ENCODE results near the gene SLC6A13. TPM values are rescaled to one million over a fixed set of nuclear protein-coding genes. Genes with fewer than 3 reads are reported as not detected.

SLC6A13 gene
- total and polyA plus RNA-seq, 2 of the 8 experiments (the other 6 are each of a cell fraction or from before 2014, with no cell fraction given), result 0.03 TPM; not detected in 1

GRCh38 chr12:240566-240965, 22.1 kb downstream of the SLC6A13 start (continued):
- TF ChIP-seq, protein P1, sequence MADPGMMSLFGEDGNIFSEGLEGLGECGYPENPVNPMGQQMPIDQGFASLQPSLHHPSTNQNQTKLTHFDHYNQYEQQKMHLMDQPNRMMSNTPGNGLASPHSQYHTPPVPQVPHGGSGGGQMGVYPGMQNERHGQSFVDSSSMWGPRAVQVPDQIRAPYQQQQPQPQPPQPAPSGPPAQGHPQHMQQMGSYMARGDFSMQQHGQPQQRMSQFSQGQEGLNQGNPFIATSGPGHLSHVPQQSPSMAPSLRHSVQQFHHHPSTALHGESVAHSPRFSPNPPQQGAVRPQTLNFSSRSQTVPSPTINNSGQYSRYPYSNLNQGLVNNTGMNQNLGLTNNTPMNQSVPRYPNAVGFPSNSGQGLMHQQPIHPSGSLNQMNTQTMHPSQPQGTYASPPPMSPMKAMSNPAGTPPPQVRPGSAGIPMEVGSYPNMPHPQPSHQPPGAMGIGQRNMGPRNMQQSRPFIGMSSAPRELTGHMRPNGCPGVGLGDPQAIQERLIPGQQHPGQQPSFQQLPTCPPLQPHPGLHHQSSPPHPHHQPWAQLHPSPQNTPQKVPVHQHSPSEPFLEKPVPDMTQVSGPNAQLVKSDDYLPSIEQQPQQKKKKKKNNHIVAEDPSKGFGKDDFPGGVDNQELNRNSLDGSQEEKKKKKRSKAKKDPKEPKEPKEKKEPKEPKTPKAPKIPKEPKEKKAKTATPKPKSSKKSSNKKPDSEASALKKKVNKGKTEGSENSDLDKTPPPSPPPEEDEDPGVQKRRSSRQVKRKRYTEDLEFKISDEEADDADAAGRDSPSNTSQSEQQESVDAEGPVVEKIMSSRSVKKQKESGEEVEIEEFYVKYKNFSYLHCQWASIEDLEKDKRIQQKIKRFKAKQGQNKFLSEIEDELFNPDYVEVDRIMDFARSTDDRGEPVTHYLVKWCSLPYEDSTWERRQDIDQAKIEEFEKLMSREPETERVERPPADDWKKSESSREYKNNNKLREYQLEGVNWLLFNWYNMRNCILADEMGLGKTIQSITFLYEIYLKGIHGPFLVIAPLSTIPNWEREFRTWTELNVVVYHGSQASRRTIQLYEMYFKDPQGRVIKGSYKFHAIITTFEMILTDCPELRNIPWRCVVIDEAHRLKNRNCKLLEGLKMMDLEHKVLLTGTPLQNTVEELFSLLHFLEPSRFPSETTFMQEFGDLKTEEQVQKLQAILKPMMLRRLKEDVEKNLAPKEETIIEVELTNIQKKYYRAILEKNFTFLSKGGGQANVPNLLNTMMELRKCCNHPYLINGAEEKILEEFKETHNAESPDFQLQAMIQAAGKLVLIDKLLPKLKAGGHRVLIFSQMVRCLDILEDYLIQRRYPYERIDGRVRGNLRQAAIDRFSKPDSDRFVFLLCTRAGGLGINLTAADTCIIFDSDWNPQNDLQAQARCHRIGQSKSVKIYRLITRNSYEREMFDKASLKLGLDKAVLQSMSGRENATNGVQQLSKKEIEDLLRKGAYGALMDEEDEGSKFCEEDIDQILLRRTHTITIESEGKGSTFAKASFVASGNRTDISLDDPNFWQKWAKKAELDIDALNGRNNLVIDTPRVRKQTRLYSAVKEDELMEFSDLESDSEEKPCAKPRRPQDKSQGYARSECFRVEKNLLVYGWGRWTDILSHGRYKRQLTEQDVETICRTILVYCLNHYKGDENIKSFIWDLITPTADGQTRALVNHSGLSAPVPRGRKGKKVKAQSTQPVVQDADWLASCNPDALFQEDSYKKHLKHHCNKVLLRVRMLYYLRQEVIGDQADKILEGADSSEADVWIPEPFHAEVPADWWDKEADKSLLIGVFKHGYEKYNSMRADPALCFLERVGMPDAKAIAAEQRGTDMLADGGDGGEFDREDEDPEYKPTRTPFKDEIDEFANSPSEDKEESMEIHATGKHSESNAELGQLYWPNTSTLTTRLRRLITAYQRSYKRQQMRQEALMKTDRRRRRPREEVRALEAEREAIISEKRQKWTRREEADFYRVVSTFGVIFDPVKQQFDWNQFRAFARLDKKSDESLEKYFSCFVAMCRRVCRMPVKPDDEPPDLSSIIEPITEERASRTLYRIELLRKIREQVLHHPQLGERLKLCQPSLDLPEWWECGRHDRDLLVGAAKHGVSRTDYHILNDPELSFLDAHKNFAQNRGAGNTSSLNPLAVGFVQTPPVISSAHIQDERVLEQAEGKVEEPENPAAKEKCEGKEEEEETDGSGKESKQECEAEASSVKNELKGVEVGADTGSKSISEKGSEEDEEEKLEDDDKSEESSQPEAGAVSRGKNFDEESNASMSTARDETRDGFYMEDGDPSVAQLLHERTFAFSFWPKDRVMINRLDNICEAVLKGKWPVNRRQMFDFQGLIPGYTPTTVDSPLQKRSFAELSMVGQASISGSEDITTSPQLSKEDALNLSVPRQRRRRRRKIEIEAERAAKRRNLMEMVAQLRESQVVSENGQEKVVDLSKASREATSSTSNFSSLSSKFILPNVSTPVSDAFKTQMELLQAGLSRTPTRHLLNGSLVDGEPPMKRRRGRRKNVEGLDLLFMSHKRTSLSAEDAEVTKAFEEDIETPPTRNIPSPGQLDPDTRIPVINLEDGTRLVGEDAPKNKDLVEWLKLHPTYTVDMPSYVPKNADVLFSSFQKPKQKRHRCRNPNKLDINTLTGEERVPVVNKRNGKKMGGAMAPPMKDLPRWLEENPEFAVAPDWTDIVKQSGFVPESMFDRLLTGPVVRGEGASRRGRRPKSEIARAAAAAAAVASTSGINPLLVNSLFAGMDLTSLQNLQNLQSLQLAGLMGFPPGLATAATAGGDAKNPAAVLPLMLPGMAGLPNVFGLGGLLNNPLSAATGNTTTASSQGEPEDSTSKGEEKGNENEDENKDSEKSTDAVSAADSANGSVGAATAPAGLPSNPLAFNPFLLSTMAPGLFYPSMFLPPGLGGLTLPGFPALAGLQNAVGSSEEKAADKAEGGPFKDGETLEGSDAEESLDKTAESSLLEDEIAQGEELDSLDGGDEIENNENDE (IDR thresholded peaks at IDR 0.05; ENCODE audit: insufficient replicate concordance, low read length), result no peak
- TF ChIP-seq POLR2A (IDR thresholded peaks at IDR 0.05; ENCODE audit: control extremely low read depth in 1 of 2, low read depth in 2 of 2, low read length in 2 of 2) (no peak), POU5F1 (IDR thresholded peaks at IDR 0.05; ENCODE audit: low read depth, low read length) (no peak), EGR1 (IDR thresholded peaks at IDR 0.05; ENCODE audit: borderline replicate concordance, low read depth, low read length) (no peak), TBP (IDR thresholded peaks at IDR 0.05; ENCODE audit: low read depth, low read length) (no peak), SAP30 (IDR thresholded peaks at IDR 0.05; ENCODE audit: insufficient read depth, insufficient replicate concordance, low read length) (no peak)
- TF ChIP-seq, protein P2, sequence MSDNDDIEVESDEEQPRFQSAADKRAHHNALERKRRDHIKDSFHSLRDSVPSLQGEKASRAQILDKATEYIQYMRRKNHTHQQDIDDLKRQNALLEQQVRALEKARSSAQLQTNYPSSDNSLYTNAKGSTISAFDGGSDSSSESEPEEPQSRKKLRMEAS (IDR thresholded peaks at IDR 0.05), result no peak
